MCF 10A (cell line): ENCODE results near the gene ZBTB22. TPM values are rescaled to one million over a fixed set of nuclear protein-coding genes. Genes with fewer than 3 reads are reported as not detected.
A peak's percentile ranks its signal among the peaks of the same experiment; 100 is the strongest.

Experiments used
- BruUV-seq: library from RNA; stranded (reverse); fragments of 400-500 nt; replicated peaks from 2 replicates; lab custom pipeline; 2021; lab: Mats Ljungman, UMichigan
- CTCF ChIA-PET: fragments of 300-600 bp; sonication (Branson Sonifier 250); formaldehyde crosslinking; extraction: SDS; loops from one replicate; lab custom pipeline; 2021; ENCODE audit warnings: antibody characterized with exemption, inconsistent platforms; lab: Yijun Ruan, JAX
- POLR2A ChIA-PET: fragments of 300-600, 350-650 bp; sonication (Branson Sonifier 250); formaldehyde crosslinking; extraction: SDS; loops from one replicate; lab custom pipeline; 2020; ENCODE audit warnings: antibody characterized with exemption, inconsistent platforms; lab: Yijun Ruan, JAX
- DNase-seq: peaks from one replicate; pipeline ENCODE4 v3.0.0-alpha.2; 2018; ENCODE audit not compliant: unreplicated experiment
- H3K27ac Mint-ChIP-seq: one replicate; pipeline ENCODE4 v1.8.0; 2022; ENCODE audit warnings: mild to moderate bottlenecking, low read depth, mixed read lengths; ENCODE audit not compliant: unreplicated experiment
- H3K27me3 Mint-ChIP-seq: one replicate; pipeline ENCODE4 v1.8.0; 2022; ENCODE audit warnings: mixed read lengths; ENCODE audit not compliant: insufficient read depth, unreplicated experiment
- H3K36me3 Mint-ChIP-seq: one replicate; pipeline ENCODE4 v1.8.0; 2022; ENCODE audit warnings: mild to moderate bottlenecking, moderate library complexity, mixed read lengths; ENCODE audit not compliant: insufficient read depth, unreplicated experiment
- H3K4me1 Mint-ChIP-seq: one replicate; pipeline ENCODE4 v1.8.0; 2022; ENCODE audit warnings: mixed read lengths; ENCODE audit not compliant: insufficient read depth, unreplicated experiment
- H3K4me3 Mint-ChIP-seq: one replicate; pipeline ENCODE4 v1.8.0; 2022; ENCODE audit warnings: mild to moderate bottlenecking, moderate library complexity, mixed read lengths; ENCODE audit not compliant: unreplicated experiment
- H3K9me3 Mint-ChIP-seq: one replicate; pipeline ENCODE4 v1.8.0; 2022; ENCODE audit warnings: mixed read lengths; ENCODE audit not compliant: unreplicated experiment
- CTCF ChIP-seq: fragments of 200-600 bp; IDR thresholded peaks from one replicate; pipeline ENCODE4 v1.8.0; 2022; ENCODE audit warnings: antibody characterized with exemption, mild to moderate bottlenecking; ENCODE audit not compliant: unreplicated experiment
- intact Hi-C: fragments of 100-400 bp; cut with micrococcal nuclease; formaldehyde crosslinking; loops from 2 replicates; pipeline ENCODE4 v1.14.1; 2022
- total RNA-seq: library from RNA; stranded (reverse); gene quantifications from 2 replicates; pipeline ENCODE4 v1.2.3, GENCODE V29; 2022

The ZBTB22 gene
- total RNA-seq, 1 experiment from 2014 or later = 12.3 TPM

GRCh38 chr6:33301877-33302276 lies 15.7 kb downstream of the ZBTB22 start:
- no TSS peak for BruUV-seq
- peaks cover 34% of the 10 kb centered on the region for H3K4me1 Mint-ChIP-seq
- no peak for TF ChIP-seq CTCF
- no peaks in the 10 kb centered on the region for H3K27me3 Mint-ChIP-seq
- no peaks in the 10 kb centered on the region for H3K9me3 Mint-ChIP-seq
- peaks cover 81% of the 10 kb centered on the region for H3K36me3 Mint-ChIP-seq
- no peak overlapping the region for H3K4me3 Mint-ChIP-seq
- H3K27ac Mint-ChIP-seq = no peak overlapping the region
- no peak for DNase-seq
- CTCF ChIA-PET = interaction anchor here (0.9 kb wide), 1 partner anchor 9 kb away, joined by 3 read pairs; no protein-coding TSS in a partner anchor
- intact Hi-C loops = no loop called here
- POLR2A ChIA-PET = interaction anchor here (0.6 to 1.8 kb wide), 4 partner anchors 8 to 74 kb away, joined by 3 to 17 read pairs (median 4); partner anchors contain the start of gene B3GALT4

- H3K4me1 Mint-ChIP-seq = peaks cover 28% of the 10 kb centered on the region
- ChIA-PET POLR2A (interaction anchor here (0.5 to 5.5 kb wide), 32 partner anchors 9 to 1327 kb away, joined by 3 to 84 read pairs (median 4); partner anchors contain the start of genes B3GALT4, DXO, HSD17B8 and PFDN6), CTCF (interaction anchor here (0.5 to 1.8 kb wide), 15 partner anchors 9 to 447 kb away, joined by 3 to 18 read pairs (median 4); partner anchors contain the start of genes CUTA, IP6K3, PFDN6 and RPS18)
- H3K4me3 Mint-ChIP-seq = peak overlapping the region; percentile 96
- H3K27me3 Mint-ChIP-seq = no peaks in the 10 kb centered on the region
- H3K9me3 Mint-ChIP-seq = no peaks in the 10 kb centered on the region
- TSS peak; percentile 83 for BruUV-seq
- peaks cover 59% of the 10 kb centered on the region for H3K36me3 Mint-ChIP-seq
- H3K27ac Mint-ChIP-seq = peak overlapping the region; percentile 100
- TF ChIP-seq CTCF = peak; percentile 64
- intact Hi-C loops = loop anchor here (1.0 to 5.0 kb wide), 4 partner anchors 21 to 128 kb away; partner anchors contain the start of genes HSD17B8, RXRB and SLC39A7
- DNase-seq = peak; percentile 93
Measured at GRCh38 chr6:33299237-33299944, 18.2 kb downstream of the ZBTB22 start.

- no peak for TF ChIP-seq CTCF
- H3K27me3 Mint-ChIP-seq = no peaks in the 10 kb centered on the region
- intact Hi-C loops = loop anchor here (1.0 to 5.0 kb wide), 4 partner anchors 20 to 128 kb away; partner anchors contain the start of genes HSD17B8, RXRB and SLC39A7
- H3K4me1 Mint-ChIP-seq = peaks cover 26% of the 10 kb centered on the region
- H3K27ac Mint-ChIP-seq = peak within 1 kb of the TSS; percentile 100
- H3K9me3 Mint-ChIP-seq = no peaks in the 10 kb centered on the region
- H3K36me3 Mint-ChIP-seq = peaks cover 59% of the 10 kb centered on the region
- POLR2A ChIA-PET = interaction anchor here (0.7 to 5.5 kb wide), 23 partner anchors 9 to 327 kb away, joined by 3 to 84 read pairs (median 4); partner anchors contain the start of genes B3GALT4, HSD17B8, PFDN6 and RPS18
- no TSS peak for BruUV-seq
- DNase-seq = peak; percentile 64
- peak within 1 kb of the TSS; percentile 96 for H3K4me3 Mint-ChIP-seq
- CTCF ChIA-PET = interaction anchor here (0.6 to 1.8 kb wide), 11 partner anchors 8 to 448 kb away, joined by 3 to 18 read pairs (median 4); partner anchors contain the start of genes CUTA, IP6K3, PFDN6 and WDR46
Measured at GRCh38 chr6:33298773-33299236, 18.7 kb downstream of the ZBTB22 start, which contains the start of gene RGL2. TSS of gene RGL2 (minus strand) at chr6:33298942. CDS start at chr6:33298610, 332 bp downstream.
